Transverse colon (tissue), 3 donors: ENCODE data around the gene ISYNA1.

ENCODE experiments used
- EP300 ChIP-seq: sonication (generic); formaldehyde crosslinking; IDR thresholded peaks from one replicate; pipeline ENCODE4 v1.6.1; 2017; ENCODE audit warnings: antibody characterized with exemption, low read depth
- TF ChIP-seq, protein P1 (sequence below), 5 experiments: fragments of 200-600 bp in 3 of 5; fragments of 450-650 bp in 2 of 5; sonication (generic) in 3 of 5; IDR thresholded peaks; 1 replicate in 2 of 5; 2 replicates in 3 of 5; pipeline ENCODE4 v1.5.1; 2016 to 2017; ENCODE audit warnings: antibody characterized with exemption in 5 of 5, inconsistent platforms in 3 of 5, mild to moderate bottlenecking in 2 of 5, moderate library complexity in 1 of 5

DNA sequence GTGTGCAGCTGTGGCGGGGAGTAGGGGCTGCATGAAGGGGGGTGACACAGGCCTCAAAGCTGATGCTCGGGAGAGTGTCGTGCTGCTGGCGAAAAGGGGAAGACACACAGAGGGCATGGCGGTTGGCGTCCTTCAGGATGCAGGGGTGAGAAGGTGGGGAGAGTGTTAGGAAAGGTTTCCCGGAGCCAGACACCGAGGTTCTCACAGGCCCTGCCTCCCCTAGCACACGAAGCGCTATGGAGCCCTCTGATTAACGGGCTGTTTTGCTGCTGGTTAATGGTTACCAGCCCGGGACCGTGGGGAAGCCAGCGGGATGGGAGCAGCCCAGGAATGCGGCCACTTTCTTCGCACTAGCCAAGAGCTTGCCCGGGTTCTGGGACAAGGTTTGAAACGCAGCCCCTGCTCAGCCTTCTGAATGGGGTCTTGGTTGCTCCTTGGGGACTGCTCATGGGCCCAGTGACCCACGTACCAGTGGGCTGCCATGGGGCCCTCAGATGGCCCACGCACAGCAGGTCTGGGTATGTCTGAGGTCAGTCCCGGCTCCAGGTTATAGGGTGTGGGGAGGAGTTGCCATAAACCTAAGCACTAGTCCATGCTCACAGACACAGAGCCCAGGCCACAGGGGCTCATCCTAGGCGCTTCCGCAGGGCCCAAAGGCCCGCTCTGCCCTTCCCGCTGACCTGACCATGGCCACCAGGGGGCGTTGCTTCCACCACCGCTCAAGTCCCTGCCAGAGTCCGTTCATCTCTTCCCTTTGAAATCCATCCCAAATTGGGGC lies 31.3 kb upstream of the ISYNA1 start:
- TF ChIP-seq, protein P1, sequence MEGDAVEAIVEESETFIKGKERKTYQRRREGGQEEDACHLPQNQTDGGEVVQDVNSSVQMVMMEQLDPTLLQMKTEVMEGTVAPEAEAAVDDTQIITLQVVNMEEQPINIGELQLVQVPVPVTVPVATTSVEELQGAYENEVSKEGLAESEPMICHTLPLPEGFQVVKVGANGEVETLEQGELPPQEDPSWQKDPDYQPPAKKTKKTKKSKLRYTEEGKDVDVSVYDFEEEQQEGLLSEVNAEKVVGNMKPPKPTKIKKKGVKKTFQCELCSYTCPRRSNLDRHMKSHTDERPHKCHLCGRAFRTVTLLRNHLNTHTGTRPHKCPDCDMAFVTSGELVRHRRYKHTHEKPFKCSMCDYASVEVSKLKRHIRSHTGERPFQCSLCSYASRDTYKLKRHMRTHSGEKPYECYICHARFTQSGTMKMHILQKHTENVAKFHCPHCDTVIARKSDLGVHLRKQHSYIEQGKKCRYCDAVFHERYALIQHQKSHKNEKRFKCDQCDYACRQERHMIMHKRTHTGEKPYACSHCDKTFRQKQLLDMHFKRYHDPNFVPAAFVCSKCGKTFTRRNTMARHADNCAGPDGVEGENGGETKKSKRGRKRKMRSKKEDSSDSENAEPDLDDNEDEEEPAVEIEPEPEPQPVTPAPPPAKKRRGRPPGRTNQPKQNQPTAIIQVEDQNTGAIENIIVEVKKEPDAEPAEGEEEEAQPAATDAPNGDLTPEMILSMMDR (IDR thresholded peaks at IDR 0.05) = peak; percentile 75 to 86 (median 83)
- TF ChIP-seq EP300 = no peak
